Neural cell (in vitro differentiated cells): ENCODE data around the gene MEDAG. TPM values are rescaled to one million over a fixed set of nuclear protein-coding genes. Genes with fewer than 3 reads are reported as not detected.

Experiments used
- H2AFZ ChIP-seq: fragments of 200-600, 300-800 bp; sonication (generic), shearing (Covaris generic); 2 replicates; pipeline ENCODE4 v1.6.0; 2014; ENCODE audit warnings: low read depth, mild to moderate bottlenecking, antibody characterized with exemption, low read length, moderate library complexity
- H3F3A ChIP-seq: fragments of 200-600 bp; shearing (Covaris generic); 2 replicates; pipeline ENCODE4 v1.6.1; 2016; ENCODE audit warnings: mild to moderate bottlenecking, moderate library complexity, mixed read lengths, antibody characterized with exemption, low read length; ENCODE audit not compliant: insufficient read depth, poor library complexity, severe bottlenecking
- H3K27ac ChIP-seq: fragments of 200-600, 300-800 bp; sonication (generic), shearing (Covaris generic); 2 replicates; pipeline ENCODE4 v1.5.1; 2014; ENCODE audit warnings: mild to moderate bottlenecking, low read length, moderate library complexity
- H3K27me3 ChIP-seq: fragments of 300-800, 200-600 bp; sonication (generic), shearing (Covaris generic); 2 replicates; pipeline ENCODE4 v1.6.0; 2014; ENCODE audit warnings: mild to moderate bottlenecking, low read depth, low read length, moderate library complexity; ENCODE audit not compliant: insufficient read depth
- H3K36me3 ChIP-seq: fragments of 300-800, 200-600 bp; sonication (generic), shearing (Covaris generic); 2 replicates; pipeline ENCODE4 v1.5.1; 2014; ENCODE audit warnings: mild to moderate bottlenecking, antibody characterized with exemption, low read length, moderate library complexity; ENCODE audit not compliant: insufficient read depth
- H3K4me2 ChIP-seq: fragments of 300-800, 200-600 bp; sonication (generic), shearing (Covaris generic); 2 replicates; pipeline ENCODE4 v1.6.0; 2014; ENCODE audit warnings: mild to moderate bottlenecking, low read length
- H3K4me3 ChIP-seq: fragments of 300-800, 200-600 bp; sonication (generic), shearing (Covaris generic); 2 replicates; pipeline ENCODE4 v1.5.1; 2014; ENCODE audit warnings: mild to moderate bottlenecking, low read length, moderate library complexity
- H3K79me2 ChIP-seq: fragments of 200-600 bp; shearing (Covaris generic); replicated peaks from 2 replicates; pipeline ENCODE4 v1.6.0; 2014; ENCODE audit warnings: mild to moderate bottlenecking, low read length, moderate library complexity; ENCODE audit not compliant: insufficient read depth
- H3K9ac ChIP-seq: fragments of 300-800, 200-600 bp; sonication (generic), shearing (Covaris generic); 2 replicates; pipeline ENCODE4 v1.6.1; 2016; ENCODE audit warnings: mild to moderate bottlenecking, low read length, mixed read lengths
- H3K9me2 ChIP-seq: fragments of 200-600 bp; shearing (Covaris generic); 2 replicates; pipeline ENCODE4 v1.6.1; 2016; ENCODE audit warnings: mild to moderate bottlenecking, low read length, mixed read lengths; ENCODE audit not compliant: insufficient read depth
- H3K9me3 ChIP-seq: fragments of 200-600, 300-800 bp; sonication (generic), shearing (Covaris generic); 2 replicates; pipeline ENCODE4 v1.6.1; 2016; ENCODE audit warnings: mild to moderate bottlenecking, mixed run types, low read length, moderate library complexity, mixed read lengths
- H4K20me1 ChIP-seq: fragments of 200-600 bp; shearing (Covaris generic); 2 replicates; pipeline ENCODE4 v1.6.1; 2016; ENCODE audit warnings: mild to moderate bottlenecking, mixed run types; ENCODE audit not compliant: insufficient read depth
- CTCF ChIP-seq: fragments of 450-650 bp; IDR thresholded peaks from 2 replicates; pipeline ENCODE4 v1.5.1; 2014; ENCODE audit warnings: antibody characterized with exemption, mild to moderate bottlenecking, moderate library complexity; ENCODE audit not compliant: poor library complexity, severe bottlenecking
- EP300 ChIP-seq: fragments of 450-650 bp; conservative IDR thresholded peaks from 2 replicates; pipeline ENCODE4 v1.6.1; 2014; ENCODE audit warnings: antibody characterized with exemption, mild to moderate bottlenecking, moderate library complexity; ENCODE audit not compliant: poor library complexity, severe bottlenecking
- EZH2 ChIP-seq: fragments of 200-600, 300-800 bp; shearing (Covaris generic), sonication (generic); IDR thresholded peaks from 2 replicates; pipeline ENCODE4 v1.6.1; 2014; ENCODE audit warnings: antibody characterized with exemption, low read length, borderline replicate concordance, mild to moderate bottlenecking; ENCODE audit not compliant: insufficient read depth, poor library complexity, severe bottlenecking
- MXI1 ChIP-seq: fragments of 450-650 bp; conservative IDR thresholded peaks from 2 replicates; pipeline ENCODE4 v1.6.1; 2014; ENCODE audit warnings: antibody characterized with exemption, mild to moderate bottlenecking; ENCODE audit not compliant: poor library complexity, severe bottlenecking
- POLR2AphosphoS5 ChIP-seq: IDR thresholded peaks from 2 replicates; pipeline ENCODE4 v1.6.1; 2012
- RAD21 ChIP-seq: fragments of 450-650 bp; conservative IDR thresholded peaks from 2 replicates; pipeline ENCODE4 v1.6.1; 2014; ENCODE audit warnings: antibody characterized with exemption, mild to moderate bottlenecking, moderate library complexity
- REST ChIP-seq: IDR thresholded peaks from 2 replicates; pipeline ENCODE4 v1.6.1; 2012; ENCODE audit warnings: borderline replicate concordance
- SMC3 ChIP-seq: fragments of 450-650 bp; conservative IDR thresholded peaks from 2 replicates; pipeline ENCODE4 v1.6.1; 2014; ENCODE audit warnings: antibody characterized with exemption, mild to moderate bottlenecking, moderate library complexity; ENCODE audit not compliant: poor library complexity
- polyA plus RNA-seq: library from polyadenylated mRNA; depleted of rRNA; stranded (reverse); fragments of >200 nt; gene quantifications from 2 replicates; pipeline ENCODE4 v1.2.3, GENCODE V29; 2014

MEDAG gene
- polyA plus RNA-seq, 1 donor from 2014 or later, result not detected

GRCh38 chr13:30920162-30920909, 14.3 kb downstream of the MEDAG start:
- peak; percentile 52 for TF ChIP-seq POLR2AphosphoS5
- TF ChIP-seq REST, result no peak
- Histone ChIP-seq H3K4me3 (no peak overlapping the region), H3K4me2 (no peak overlapping the region), H3K9ac (no peak overlapping the region), H3K36me3 (no peaks in the 10 kb centered on the region), H3K27ac (no peak overlapping the region), H3F3A (no peaks in the 10 kb centered on the region), H3K9me3 (no peaks in the 10 kb centered on the region), H4K20me1 (no peaks in the 10 kb centered on the region), H3K9me2 (no peaks in the 10 kb centered on the region), H3K27me3 (no peaks in the 10 kb centered on the region), H3K79me2 (no peaks in the 10 kb centered on the region), H2AFZ (no peak overlapping the region)

- H3K4me3 ChIP-seq, result no peak overlapping the region
- H3K36me3 ChIP-seq, result no peaks in the 10 kb centered on the region
- H3K27ac ChIP-seq, result no peak overlapping the region
- no peaks in the 10 kb centered on the region for H4K20me1 ChIP-seq
- H3K9me2 ChIP-seq, result no peaks in the 10 kb centered on the region
- no peak overlapping the region for H3K9ac ChIP-seq
- no peaks in the 10 kb centered on the region for H3K9me3 ChIP-seq
- no peak overlapping the region for H2AFZ ChIP-seq
- H3K27me3 ChIP-seq, result no peaks in the 10 kb centered on the region
- no peak for TF ChIP-seq REST
- TF ChIP-seq SMC3, result no peak
- no peak for TF ChIP-seq POLR2AphosphoS5
- TF ChIP-seq CTCF, result no peak
- no peak for TF ChIP-seq RAD21
- no peak for TF ChIP-seq EP300
- TF ChIP-seq MXI1, result no peak
- no peak for TF ChIP-seq EZH2
- H3K4me2 ChIP-seq, result no peak overlapping the region
- H3K79me2 ChIP-seq, result no peaks in the 10 kb centered on the region
- H3F3A ChIP-seq, result no peaks in the 10 kb centered on the region
Observed at GRCh38 chr13:30923418-30923817, 17.3 kb downstream of the MEDAG start.
